ENCODE results near the gene CNTNAP2.

The CNTNAP2 gene

DNA sequence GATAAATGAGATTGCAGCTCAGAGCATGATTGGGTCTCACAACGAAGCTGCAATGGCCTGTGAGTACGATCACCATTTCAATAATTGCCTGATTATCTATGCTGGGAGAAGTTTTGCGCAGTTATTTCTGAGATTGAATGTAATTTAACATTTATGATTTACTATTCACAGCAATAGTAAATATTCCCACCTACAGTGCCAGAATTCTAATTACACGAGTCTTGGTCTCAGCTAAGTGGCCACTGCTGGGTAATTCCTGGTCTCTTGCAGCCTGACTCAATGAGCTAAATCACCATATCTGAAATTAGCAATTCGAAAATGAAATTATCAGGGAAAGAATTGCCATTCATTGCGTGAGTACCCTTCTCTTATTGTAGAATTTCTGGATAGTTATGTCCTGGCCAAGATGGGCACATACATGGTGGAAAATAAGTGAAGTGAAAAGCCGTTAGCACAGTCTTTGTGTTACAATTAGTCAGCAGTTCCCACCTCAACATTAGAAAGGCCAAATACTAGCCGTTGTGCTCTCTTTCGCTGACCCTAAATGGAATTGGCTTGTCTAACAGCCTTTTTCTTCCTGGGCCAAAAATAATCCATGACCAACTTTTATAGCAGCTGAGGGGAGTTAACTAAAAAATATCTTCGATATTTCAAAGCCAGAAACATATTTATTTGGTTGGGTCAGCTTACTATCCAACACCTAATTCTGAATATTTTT, 1793.0 kb downstream of the CNTNAP2 start:
- DNase-seq, result no peak

DNA sequence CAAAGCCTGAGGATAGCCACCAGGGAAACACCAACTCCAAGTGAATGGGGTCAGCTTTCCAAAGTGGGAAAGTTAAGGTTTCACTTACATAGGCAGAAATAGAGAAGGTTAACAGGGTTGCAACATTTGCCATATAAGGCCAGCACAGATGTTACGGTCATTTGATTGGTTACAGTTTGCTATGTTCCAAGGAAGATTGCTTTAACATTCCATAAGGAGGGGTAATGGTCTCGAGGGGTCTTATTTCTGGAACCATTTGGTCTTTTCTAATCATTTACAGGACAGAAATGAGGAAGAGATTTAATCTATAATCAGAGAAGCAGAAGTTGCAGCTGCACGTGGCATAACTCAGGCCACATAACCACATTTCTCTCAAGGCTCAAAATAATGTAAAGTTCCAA, 1794.6 kb downstream of the CNTNAP2 start:
- DNase-seq, result no peak

DNA sequence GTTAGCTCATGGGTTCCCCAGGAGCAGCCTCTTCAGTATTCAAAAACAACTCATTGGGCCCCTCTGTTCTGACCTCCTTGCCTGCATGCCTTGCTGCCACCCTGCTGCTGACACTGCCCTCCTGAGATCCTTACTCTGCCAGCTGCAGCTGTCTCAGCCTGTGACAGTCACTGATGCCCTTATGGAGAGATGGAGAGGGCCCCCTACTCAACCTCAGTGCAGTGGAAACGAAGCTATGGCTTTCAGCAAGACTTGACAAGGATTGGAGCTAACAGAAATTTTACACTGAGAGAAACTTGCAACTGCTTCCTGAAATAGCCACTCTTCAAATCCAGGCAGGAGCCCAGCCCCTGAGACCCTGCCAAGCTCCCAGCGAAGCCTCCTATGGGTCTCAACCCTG, 1795.7 kb downstream of the CNTNAP2 start:
- no peak for DNase-seq

DNA sequence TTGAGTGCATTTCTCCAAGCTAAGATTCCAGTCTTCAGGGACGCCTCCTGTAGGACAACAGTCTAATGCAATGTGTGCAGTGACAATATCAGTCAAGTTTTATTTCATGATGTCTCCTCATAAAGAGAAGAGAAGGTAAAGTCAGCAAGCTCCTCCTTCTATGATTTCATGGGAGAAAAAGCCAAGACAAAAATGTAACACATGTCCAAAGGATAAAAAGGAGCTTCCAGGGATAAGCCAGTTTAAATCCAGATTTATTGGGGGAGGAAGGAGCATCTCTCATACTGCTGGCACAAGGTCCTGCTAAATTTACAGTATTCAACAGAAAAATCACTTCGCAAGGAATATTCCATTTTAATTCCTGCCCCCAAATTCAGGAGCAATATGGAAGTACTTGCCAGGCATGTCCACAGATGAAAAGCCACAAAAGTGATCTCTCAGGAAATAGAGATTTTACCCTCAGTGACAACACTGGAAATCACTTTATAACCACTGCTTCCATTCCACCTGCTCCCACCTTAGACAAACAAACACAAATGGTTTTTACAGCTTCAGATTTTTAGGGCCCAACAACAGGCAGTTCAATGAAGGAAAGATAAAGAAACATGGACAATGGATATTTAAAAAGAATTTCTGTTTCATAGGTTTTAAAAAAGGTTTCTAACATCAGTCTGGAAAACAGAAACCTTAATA, 1796.5 kb downstream of the CNTNAP2 start:
- no peak for DNase-seq

DNA sequence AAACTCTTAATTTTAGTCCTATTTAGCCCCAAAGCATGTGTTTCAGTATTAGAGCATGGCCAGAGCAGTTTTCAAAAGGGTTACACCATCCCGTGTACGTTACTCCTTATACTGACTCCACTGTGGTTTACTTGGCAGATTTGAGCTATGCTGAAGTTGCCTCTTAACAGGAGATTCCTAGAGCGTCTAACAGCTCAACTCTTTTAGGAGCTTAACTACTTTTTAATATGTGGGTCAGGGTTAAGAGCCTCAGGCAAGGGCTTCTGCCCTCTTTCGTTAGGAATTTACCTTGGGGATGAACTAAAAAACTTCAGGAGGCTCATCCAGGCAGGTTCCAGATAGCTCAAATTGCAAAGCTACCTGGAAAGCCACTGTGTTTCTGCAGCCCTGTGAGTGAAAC, 1799.2 kb downstream of the CNTNAP2 start:
- no peak for DNase-seq

DNA sequence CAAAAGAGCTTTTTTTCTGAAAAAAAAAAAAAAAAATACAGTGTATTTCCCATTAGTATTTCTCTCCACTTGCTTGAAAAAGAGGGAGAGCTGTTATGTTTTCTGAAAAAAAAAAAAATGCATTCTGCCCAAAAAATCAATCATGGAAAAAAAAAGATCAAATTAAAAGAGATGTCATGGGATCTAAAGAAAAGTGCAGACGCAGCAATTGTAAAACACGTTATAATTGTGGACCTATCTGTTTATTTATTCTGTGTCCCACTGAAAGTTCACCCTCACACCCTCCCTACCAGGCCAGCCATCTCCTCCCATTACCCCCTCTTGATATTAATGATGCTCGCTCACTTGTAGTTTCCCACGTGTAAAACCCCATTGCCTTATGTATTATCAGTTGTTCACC, 1800.0 kb downstream of the CNTNAP2 start:
- DNase-seq, result no peak

DNA sequence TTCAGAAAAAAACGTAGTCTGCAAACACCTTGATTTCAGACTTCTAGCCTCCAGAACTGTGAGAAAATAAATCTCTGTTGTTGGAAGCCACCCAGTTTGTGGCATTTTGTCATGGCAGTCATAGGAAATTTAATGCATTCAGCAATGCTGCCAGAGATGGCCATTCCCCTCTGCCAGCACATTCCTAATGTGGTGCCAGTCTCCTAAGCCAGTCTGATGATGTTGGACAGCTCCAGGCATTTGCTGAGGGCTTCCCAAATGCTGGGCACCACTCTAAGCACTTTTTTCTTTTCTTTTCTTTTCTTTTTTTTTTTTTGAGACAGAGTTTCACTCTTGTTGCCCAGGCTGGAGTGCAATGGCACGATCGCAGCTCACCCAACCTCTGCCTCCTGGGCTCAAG, 1807.2 kb downstream of the CNTNAP2 start:
- no peak for DNase-seq

DNA sequence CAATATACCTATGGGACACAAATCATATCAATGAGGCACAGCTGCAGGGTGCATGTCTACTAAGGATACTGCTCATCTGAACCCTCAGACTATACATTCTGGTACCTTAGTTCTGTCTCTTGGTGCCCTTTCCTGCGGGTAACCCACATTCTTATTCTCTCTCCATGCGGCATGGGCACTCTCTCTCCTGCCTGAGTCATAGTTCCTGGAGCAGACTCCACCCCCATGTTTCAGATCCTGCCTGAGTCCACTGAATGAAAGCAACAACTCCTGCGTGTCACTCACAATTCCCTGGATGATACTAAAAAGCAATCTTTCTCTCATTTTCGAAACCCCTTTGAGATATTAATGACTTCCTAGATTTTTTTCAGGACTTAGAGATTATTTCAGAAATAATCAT, 1820.8 kb downstream of the CNTNAP2 start:
- no peak for DNase-seq

DNA sequence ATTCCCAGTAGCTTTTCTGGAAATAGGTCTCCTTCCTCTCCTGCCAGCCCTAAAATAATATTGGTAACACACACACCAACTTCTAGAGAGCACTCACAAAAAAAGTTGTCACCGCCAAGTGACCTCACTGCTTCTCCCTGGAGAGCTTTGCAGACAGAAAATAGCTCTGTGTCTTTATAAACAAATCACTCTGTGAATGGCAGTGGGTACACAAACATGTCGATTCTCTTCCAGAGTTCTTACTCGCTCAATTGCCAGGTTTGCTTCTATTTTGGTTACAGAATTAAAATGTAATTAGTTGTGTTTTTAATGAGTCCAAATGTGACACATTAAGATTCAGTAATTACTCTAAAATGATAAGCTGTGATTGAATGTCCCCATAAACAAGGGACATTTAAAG, 1824.8 kb downstream of the CNTNAP2 start:
- DNase-seq, result no peak

DNA sequence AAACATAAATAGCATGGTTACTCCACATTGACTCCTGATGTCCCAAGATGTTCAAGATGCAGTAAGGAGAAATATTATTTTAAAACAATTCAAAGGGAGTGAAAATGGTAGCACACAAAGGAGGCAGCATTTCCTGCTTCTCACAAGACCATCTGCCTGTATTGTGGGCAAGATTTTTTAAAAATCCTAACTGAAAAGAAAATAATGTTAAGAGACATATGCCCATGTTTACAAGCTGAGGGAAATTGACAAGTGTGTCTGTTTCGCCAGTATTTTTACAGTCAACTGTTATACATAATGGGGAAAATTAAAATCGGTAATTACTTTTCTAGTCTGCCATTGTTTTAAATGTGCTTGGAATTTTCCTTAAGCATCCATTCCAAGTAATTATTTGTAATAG, 1827.7 kb downstream of the CNTNAP2 start:
- no peak for DNase-seq

DNA sequence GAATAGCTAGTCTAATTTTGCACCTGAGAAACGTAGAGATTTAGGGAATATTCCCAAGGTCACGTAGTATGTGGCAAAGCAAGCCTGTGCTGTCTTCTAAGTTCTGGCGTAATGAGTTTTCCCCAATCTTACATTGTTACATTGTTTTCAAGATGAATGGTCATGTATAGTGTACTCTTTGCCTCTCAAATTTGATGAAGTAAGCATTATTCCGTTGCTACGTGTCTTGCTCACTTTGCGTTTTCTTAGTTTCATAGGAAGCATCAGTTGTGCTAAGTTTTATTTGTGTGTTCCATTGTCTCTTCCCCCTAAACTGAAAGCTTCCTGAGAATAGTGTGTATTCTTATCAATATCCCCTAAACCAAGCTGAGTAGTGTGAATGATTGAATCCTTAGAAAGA, 1836.3 kb downstream of the CNTNAP2 start:
- no peak for DNase-seq

DNA sequence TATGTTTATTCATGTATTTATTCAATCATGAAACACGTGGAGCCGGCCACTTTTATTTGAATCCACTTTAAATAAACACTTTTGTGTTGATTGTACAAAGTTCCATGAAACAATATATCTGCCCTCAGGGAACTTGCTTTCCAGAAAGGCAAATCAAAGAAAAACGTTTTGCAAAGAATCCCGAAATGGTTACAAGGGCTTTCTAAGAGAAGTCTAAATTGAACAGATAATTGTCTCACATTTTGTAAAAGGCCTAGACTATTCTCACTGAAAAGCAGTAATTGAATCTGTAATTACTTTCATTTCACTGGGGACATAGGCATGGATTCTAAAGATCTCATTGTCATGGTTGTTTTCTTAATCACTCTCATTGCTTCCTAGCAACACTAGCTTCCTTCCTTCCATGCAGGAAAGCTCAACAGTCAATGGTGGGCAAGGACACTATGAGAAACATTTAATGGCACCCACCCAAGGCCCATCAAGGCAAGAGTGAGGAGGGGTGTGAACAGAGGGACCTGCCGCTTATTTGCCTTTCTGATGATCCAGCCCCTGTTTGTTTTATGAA, 1851.5 kb downstream of the CNTNAP2 start:
- DNase-seq, result no peak

DNA sequence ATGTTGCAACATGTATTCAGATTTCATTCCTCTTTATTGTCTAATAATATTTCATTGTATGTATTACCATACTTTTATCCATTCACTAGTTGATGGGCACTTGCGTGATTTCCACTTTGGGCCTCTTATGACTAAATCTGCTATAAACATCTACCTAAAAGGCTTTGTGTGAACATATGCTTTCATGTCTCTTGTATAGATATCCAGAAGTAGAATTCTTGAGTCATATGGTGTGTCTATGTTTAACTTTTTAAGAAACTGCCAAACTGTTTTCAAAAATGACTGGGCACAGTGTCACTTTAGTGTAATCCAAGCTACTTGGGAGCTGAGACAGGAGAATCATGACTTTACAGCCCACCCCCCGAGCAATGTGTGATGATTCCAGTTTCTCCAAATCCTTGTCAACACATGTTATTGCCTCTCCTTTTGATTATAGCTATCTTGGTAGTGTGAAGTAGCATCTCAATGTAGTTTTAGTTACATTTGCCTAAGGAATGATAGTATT, 1855.1 kb downstream of the CNTNAP2 start:
- DNase-seq, result no peak

DNA sequence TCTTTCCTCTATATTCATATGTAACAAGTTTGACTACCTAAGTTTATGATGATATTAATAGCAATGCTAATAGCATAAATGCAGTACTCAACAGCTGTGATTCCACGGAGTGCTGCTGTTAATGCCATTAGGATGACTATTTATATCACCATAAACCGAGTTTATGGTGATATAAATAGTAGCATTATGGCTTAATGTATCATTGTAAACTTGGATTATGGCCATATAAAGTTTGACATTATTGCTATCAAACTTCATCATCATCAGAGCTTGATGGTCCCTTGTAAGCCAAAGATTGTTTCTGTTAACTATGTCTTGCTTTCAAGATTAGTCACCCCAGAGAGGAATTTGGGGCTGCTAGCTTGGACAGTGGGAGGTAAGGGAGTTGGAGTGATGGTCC, 1861.6 kb downstream of the CNTNAP2 start:
- DNase-seq, result no peak

DNA sequence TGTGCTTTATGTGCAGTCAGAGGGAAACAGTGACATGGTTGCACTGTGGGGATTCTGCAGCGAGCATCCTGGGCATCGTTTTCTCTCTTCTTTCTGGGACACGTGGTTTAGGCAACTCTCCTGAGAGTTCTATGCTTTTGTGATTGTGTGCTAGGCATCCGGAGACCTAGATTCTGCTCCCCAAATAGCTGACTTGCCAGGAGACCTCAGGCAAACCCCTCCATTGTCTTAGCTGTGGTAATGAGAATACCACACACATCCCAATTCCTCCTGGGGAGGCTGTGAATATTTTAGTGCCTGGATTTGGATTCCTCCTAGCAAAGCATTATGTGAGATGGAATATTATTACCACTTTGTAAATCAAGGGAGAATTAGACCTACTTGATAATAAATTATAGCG, 1862.0 kb downstream of the CNTNAP2 start:
- DNase-seq, result no peak

DNA sequence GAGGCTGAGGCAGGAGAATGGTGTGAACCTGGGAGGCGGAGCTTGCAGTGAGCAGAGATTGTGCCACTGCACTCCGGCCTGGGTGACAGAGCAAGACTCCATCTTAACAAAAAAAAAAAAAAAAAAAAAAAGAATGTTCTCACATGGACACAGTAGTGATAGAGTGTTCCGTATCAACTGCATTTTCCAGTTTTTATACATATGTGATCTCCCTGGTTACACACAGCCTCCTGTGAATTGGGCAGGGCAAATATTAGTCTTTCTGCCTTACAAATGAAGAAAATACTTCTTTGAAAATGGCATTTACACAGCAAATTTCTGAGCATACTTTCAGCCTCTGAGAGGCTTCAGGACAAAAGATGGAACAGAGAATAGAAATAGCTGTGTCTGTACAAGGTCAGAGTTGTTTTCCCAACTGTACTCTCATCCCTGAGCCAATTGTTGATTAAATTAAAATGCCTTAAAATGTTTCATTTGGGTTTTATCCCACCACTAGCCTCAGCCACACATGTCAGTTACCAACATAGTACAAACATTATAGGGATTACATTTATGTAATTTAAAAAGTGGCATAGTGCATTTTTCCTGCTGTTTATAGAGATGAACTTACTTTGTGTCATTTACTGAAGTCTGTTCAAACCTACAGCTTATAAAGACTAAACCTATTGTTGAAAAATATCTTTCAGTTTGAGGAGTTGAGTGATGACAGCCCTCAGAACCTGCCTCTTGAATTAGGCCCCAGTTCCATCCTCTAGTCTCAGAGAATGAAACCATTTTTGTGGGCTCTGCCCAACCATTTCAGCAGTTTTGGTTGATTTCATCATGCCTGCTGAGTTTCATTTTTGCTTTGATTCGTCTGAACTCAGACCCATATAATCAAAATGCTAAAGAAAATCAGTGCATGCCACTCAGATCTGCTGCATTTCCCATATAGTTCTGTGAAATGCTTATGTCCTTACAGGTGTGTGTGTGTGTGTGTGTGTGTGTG, 1864.5 kb downstream of the CNTNAP2 start:
- DNase-seq, result no peak

DNA sequence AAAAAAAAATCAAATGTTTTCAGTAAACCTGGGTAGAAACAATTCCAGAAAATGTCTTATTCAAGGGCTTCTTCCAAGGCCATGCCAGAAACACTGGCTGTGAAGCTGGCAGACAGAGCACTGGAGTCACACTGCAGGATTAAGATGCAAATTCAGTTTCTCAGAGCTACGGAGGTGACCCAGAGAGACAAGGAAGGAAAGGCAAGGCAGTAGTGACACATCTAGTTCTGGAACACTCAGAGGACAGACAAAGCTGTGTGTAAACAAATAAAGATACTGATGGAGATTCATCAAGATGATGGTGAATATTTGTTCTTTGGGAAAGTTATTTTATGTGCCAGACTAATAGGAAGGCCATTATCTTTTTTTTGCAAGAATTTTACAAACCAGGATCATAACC, 1865.7 kb downstream of the CNTNAP2 start:
- DNase-seq, result no peak

DNA sequence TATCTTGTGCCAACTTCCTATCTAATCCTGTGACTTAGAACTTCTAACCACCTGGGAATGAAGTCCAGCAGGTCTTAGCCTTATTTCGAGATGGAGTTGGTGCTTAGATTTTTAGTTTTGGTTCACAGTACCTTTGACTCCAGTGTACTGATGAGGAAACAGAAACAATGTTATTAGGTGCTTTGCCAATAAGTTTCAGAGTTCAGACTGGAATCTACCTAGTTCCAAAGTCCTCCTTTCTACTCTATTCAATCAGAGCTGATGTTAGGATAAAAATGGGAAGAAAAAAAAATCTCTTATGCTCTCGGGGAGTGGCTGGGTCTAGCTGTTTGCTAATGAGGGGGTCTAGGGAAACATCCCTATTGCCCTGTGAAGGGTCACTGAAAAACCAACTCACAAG, 1867.7 kb downstream of the CNTNAP2 start:
- no peak for DNase-seq

DNA sequence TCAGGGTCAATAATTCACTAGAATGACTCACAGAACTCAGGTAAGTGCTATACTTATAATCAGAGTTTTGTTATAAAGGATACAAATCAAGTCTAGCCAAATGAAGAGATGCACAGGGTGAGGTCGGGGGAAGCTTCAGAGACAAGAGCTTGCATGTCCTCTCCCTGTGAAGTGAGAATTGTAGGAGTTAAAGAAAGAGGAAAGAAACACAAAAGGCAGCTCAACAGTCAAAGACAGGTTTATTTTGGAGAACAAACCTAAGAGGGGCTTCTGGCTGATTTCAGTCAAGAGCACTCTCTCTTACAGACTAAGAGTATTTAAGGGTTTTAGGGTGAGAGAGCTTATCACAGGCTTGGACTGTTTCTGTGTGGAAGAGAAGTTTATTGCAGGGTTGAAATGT, 1873.5 kb downstream of the CNTNAP2 start:
- no peak for DNase-seq

DNA sequence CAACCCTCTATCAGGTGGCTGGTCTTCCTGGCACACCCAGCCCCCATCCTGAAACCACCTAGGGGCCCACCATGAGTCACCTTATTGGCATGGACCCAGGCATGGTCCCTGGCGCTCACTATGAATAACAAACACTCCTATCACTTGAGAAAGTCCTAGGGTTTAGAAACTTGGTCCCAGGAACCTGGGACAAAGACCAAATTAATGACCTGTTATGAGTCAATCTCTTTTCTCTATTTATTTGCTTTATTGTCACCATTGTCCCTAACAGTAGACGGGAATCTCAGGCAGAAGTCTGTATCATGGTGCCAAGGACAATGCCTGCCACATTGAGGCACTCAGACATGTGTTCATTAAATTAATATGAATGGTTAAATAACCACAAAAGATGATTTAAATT, 1874.3 kb downstream of the CNTNAP2 start:
- DNase-seq, result no peak

DNA sequence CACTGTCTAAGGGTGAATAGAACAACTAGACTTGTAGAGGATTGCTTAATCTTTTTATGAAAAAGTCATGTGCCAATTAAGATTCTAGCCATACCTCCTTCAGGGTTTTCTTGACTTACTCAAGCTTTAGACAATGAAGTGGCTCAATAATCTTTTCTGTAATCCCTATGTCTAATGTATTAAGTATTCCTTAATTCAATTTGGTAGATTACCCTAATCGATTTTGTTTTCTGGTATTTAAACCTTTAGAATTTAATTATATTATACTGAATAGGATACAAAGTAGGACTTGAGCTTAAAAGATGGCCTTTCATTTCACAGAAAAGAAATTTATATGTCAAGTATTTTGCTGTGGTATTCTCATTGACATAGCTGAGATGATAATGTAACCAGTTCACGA, 1876.1 kb downstream of the CNTNAP2 start:
- DNase-seq, result no peak

DNA sequence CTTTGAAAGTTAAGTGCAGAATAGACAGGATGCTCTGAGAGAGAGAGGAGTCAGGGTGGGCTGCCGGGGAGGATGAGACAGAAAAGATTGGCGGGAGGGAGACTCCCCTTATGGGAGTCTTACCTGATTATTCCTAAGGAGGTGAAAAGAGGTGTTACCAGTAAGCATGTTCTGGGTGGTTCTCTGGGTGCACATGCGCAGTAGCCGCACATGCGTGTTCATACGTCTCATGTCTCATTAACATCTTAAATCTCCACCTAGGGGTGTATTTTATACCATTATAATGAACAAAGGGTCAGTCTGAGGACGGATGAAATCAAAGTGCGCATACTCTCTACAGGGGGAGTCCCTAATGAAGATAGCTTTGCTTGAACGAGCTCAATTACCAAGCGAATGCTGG, 1881.0 kb downstream of the CNTNAP2 start:
- no peak for DNase-seq

DNA sequence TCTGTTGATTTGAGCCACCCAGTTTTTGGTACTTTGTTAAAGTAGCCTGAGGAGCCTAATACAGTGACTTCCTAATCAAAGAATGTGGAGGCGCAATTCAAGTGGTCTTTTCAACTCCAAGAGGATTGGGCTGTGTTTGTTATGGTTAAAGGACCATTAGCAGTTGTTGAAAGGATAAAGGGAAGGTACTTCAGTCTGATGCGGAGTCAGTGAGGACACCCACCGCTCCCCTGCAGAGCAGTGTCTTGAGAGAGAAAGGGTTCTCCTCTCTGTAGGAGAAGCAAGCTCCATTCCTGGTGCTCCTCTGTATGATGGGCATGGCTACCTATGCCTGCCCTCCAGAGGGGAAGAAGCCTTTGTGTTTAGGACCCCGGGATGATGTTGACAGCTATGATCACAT, 1883.4 kb downstream of the CNTNAP2 start:
- no peak for DNase-seq
